GM12878 (cell line): ENCODE data around the gene HSD3B1. TPM values are rescaled to one million over a fixed set of nuclear protein-coding genes. Genes with fewer than 3 reads are reported as not detected.

Experiments
- ATAC-seq: fragments of 200-7000 bp; cut with Tn5 transposase; 3 replicates; pipeline ENCODE4 v1.9.1; 2020; ENCODE audit warnings: mild to moderate bottlenecking, moderate library complexity
- BruUV-seq: library from RNA; stranded (reverse); fragments of 400-500 nt; replicated peaks from 2 replicates; lab custom pipeline; 2021; lab: Mats Ljungman, UMichigan
- CTCF ChIA-PET: fragments of 300-600 bp; sonication (Branson Sonifier 250); formaldehyde crosslinking; extraction: SDS; loops from one replicate; lab custom pipeline; 2021; ENCODE audit warnings: inconsistent platforms; lab: Yijun Ruan, JAX
- POLR2A ChIA-PET: fragments of 350-600 bp; formaldehyde crosslinking; extraction: SDS; loops from one replicate; lab custom pipeline; 2021; ENCODE audit warnings: inconsistent platforms; lab: Charles Lee
- RAD21 ChIA-PET: fragments of 300-600 bp; sonication (Branson Sonifier 250); formaldehyde crosslinking; loops from one replicate; lab custom pipeline; 2023; ENCODE audit warnings: antibody characterized with exemption; ENCODE audit not compliant: unreplicated experiment; lab: Charles Lee
- SMC1A ChIA-PET: fragments of 300-600 bp; sonication (Branson Sonifier 250); formaldehyde crosslinking; loops from one replicate; lab custom pipeline; 2023; ENCODE audit not compliant: unreplicated experiment, uncharacterized antibody; lab: Charles Lee
- DNase-seq: peaks from one replicate; pipeline ENCODE4 v3.0.0-alpha.2; 2011; ENCODE audit warnings: low read depth, low spot score
- FAIRE-seq: peaks from 3 replicates; lab custom pipeline; 2011; peaks lifted over from hg19 to GRCh38; lab: Jason Lieb, UNC
- H2AFZ ChIP-seq: 2 replicates; pipeline ENCODE4 v1.6.0; 2011; ENCODE audit warnings: low read depth, low read length, control low read depth; ENCODE audit not compliant: control insufficient read depth
- H3K27ac ChIP-seq: 2 replicates; pipeline ENCODE4 v1.5.1; 2011; ENCODE audit warnings: control low read depth; ENCODE audit not compliant: control insufficient read depth, insufficient read depth
- H3K27me3 ChIP-seq, 2 experiments: replicated peaks in 1 of 2; 2 replicates each; pipeline versions ENCODE4 v1.6.0 to v1.6.1; 2011; ENCODE audit warnings: low read length in 1 of 2; ENCODE audit not compliant: control insufficient read depth in 2 of 2, insufficient read depth in 2 of 2
- H3K36me3 ChIP-seq, 2 experiments: 2 replicates each; pipeline ENCODE4 v1.5.1; 2011; ENCODE audit warnings: low read length in 1 of 2; ENCODE audit not compliant: control insufficient read depth in 2 of 2, insufficient read depth in 2 of 2
- H3K4me1 ChIP-seq: 2 replicates; pipeline ENCODE4 v1.6.1; 2011; ENCODE audit warnings: mild to moderate bottlenecking, low read length, moderate library complexity, mixed read lengths; ENCODE audit not compliant: control insufficient read depth, insufficient read depth
- H3K4me2 ChIP-seq: 2 replicates; pipeline ENCODE4 v1.6.0; 2011; ENCODE audit warnings: control low read depth; ENCODE audit not compliant: control insufficient read depth, insufficient read depth
- H3K4me3 ChIP-seq: fragments of 200-600 bp; sonication (generic); 2 replicates; pipeline ENCODE4 v1.5.1; 2016
- H3K79me2 ChIP-seq: 2 replicates; pipeline ENCODE4 v1.6.0; 2011; ENCODE audit warnings: low read length; ENCODE audit not compliant: control insufficient read depth, insufficient read depth
- H3K9ac ChIP-seq: 2 replicates; pipeline ENCODE4 v1.8.0; 2011; ENCODE audit warnings: low read length, control low read depth, mixed read lengths; ENCODE audit not compliant: control insufficient read depth, insufficient read depth
- H3K9me3 ChIP-seq: replicated peaks from 3 replicates; pipeline ENCODE4 v1.5.1; 2011; ENCODE audit warnings: mild to moderate bottlenecking, low read length; ENCODE audit not compliant: control insufficient read depth, insufficient read depth
- H4K20me1 ChIP-seq: 2 replicates; pipeline ENCODE4 v1.6.0; 2011; ENCODE audit not compliant: control insufficient read depth, insufficient read depth
- ETV6 ChIP-seq, 2 experiments: fragments of 450-650 bp in 1 of 2; IDR thresholded peaks in 1 of 2; conservative IDR thresholded peaks in 1 of 2; 2 replicates each; pipeline ENCODE4 v1.6.1; 2014; ENCODE audit warnings: antibody characterized with exemption in 1 of 2, borderline replicate concordance in 1 of 2, low read depth in 1 of 2, mild to moderate bottlenecking in 1 of 2, moderate library complexity in 1 of 2
- HDAC2 ChIP-seq: fragments of 200-600 bp; sonication (generic); IDR thresholded peaks from 2 replicates; pipeline ENCODE4 v1.6.1; 2017
- MEF2A ChIP-seq: IDR thresholded peaks from 2 replicates; pipeline ENCODE4 v1.6.1; 2011; ENCODE audit warnings: low read depth, mild to moderate bottlenecking, low read length, moderate library complexity; ENCODE audit not compliant: insufficient read depth
- MEF2B ChIP-seq: fragments of 450-650 bp; IDR thresholded peaks from 2 replicates; pipeline ENCODE4 v1.6.1; 2018; ENCODE audit warnings: mild to moderate bottlenecking, moderate library complexity; ENCODE audit not compliant: partially characterized antibody, poor library complexity, severe bottlenecking
- POLR2A ChIP-seq: IDR thresholded peaks from 2 replicates; pipeline ENCODE4 v1.6.1; 2011; ENCODE audit warnings: low read depth, mild to moderate bottlenecking, low read length
- SMAD1 ChIP-seq: fragments of 450-650 bp; IDR thresholded peaks from 2 replicates; pipeline ENCODE4 v1.6.1; 2018; ENCODE audit warnings: mild to moderate bottlenecking, low read depth; ENCODE audit not compliant: partially characterized antibody
- TCF3 ChIP-seq: IDR thresholded peaks from 2 replicates; pipeline ENCODE4 v1.6.1; 2012; ENCODE audit warnings: low read depth, mild to moderate bottlenecking, low read length, borderline replicate concordance; ENCODE audit not compliant: insufficient read depth
- ZBED1 ChIP-seq: IDR thresholded peaks from 2 replicates; pipeline ENCODE4 v1.6.1; 2016; ENCODE audit warnings: borderline replicate concordance
- ZNF622 ChIP-seq: fragments of 450-650 bp; IDR thresholded peaks from 2 replicates; pipeline ENCODE4 v1.6.1; 2017; ENCODE audit warnings: mild to moderate bottlenecking, inconsistent platforms
- WGBS: methylation state at CpG from one replicate; pipeline ENCODE4 v1.1.6; 2016; ENCODE audit warnings: low lambda C conversion rate; ENCODE audit not compliant: insufficient replicate concordance, insufficient coverage; ENCODE audit errors: missing lambda C conversion rate; 5-methylcytosine and 5-hydroxymethylcytosine counted together
- in situ Hi-C: fragments of 300-500 bp; cut with MboI; formaldehyde crosslinking; loops from 9 replicates; pipeline ENCODE4 v1.14.3; 2018; ENCODE audit warnings: mixed read lengths
- intact Hi-C: fragments of 100-400 bp; cut with micrococcal nuclease; formaldehyde crosslinking; loops from one replicate; pipeline ENCODE4 v1.14.2; 2022; ENCODE audit not compliant: unreplicated experiment
- polyA plus RNA-seq, 11 experiments: library from polyadenylated mRNA; depleted of rRNA in 4 of 11; unstranded in 6 of 11; stranded (reverse) in 5 of 11; fragments of >200 nt; fragmentation: Nextera tagmentation in 4 of 11; fragmentation: Illumina TruSeq in 1 of 11; extraction: Ambion mirVana in 4 of 11; extraction: Trizol in 1 of 11; gene quantifications; 1 replicate in 1 of 11; 2 replicates in 10 of 11; pipeline versions ENCODE4 v1.2.1 to v1.2.3, GENCODE V29; 2011 to 2016; ENCODE audit warnings: inconsistent platforms in 2 of 11, missing spikeins in 2 of 11, low read depth in 1 of 11
- total RNA-seq, 4 experiments: library from RNA; depleted of rRNA in 3 of 4; stranded (reverse); fragments of >200 nt in 3 of 4; fragmentation: Illumina TruSeq in 1 of 4; extraction: Trizol in 1 of 4; gene quantifications; 2 replicates each; pipeline versions ENCODE4 v1.2.1 to v1.2.3, GENCODE V29; 2013 to 2021
- TF ChIP-seq, protein P1 (sequence below): fragments of 450-650 bp; IDR thresholded peaks from 2 replicates; pipeline ENCODE4 v1.6.1; 2017; ENCODE audit warnings: mild to moderate bottlenecking
- TF ChIP-seq, protein P2 (sequence below): fragments of 450-650 bp; IDR thresholded peaks from 2 replicates; pipeline ENCODE4 v1.6.1; 2016; ENCODE audit warnings: mild to moderate bottlenecking
- TF ChIP-seq, protein P3 (sequence below): IDR thresholded peaks from 2 replicates; pipeline ENCODE4 v1.6.1; 2012; ENCODE audit warnings: low read depth, low read length, improper control_type of control experiment

HSD3B1 gene
- total and polyA plus RNA-seq, 10 of the 15 experiments (the other 5 are each of a cell fraction or from before 2014, with no cell fraction given): not detected

DNA sequence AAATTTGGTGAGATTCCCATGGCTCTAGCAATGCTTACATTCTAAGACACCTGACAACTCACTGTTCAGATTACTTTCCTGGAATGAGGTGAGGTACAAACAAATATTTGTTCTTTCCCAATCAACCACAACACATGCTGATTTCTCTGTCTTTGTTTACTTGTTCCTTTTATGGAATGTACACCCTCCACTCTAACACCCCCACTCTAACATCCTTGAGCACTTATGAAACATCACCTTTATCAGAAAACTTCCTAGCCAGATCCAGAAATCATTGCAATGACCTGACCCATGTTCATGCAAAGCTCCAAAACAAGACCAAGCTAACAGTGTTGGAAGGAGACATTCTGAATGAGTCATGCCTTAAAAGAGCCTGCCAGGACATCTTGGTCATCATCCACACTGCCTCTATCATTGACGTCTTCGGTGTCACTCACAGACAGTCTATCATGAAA is 35.5 kb downstream of the HSD3B1 start:
- ATAC-seq (no peak), DNase-seq (no peak), FAIRE-seq (no peak)
- peaks cover 0 to 4% of the 10 kb centered on the region in 2 experiments; a peak in 1 of 4 replicates for H3K27me3 ChIP-seq
- no peak overlapping the region for H3K27ac ChIP-seq
- intact Hi-C loops (loop anchor here (5.0 kb wide), 1 partner anchor 260 kb away; no protein-coding TSS in a partner anchor), in situ Hi-C loops (no loop called here)
- ChIA-PET CTCF (no interaction called here), POLR2A (no interaction called here), RAD21 (no interaction called here), SMC1A (no interaction called here)
- H4K20me1 ChIP-seq: no peaks in the 10 kb centered on the region
- H3K9me3 ChIP-seq: no peaks in the 10 kb centered on the region
- no peaks in the 10 kb centered on the region for H3K4me1 ChIP-seq
- H3K4me2 ChIP-seq: no peak overlapping the region
- no peak overlapping the region for H3K9ac ChIP-seq
- no TSS peak for BruUV-seq
- no peak overlapping the region for H2AFZ ChIP-seq
- H3K4me3 ChIP-seq: no peak overlapping the region
- H3K79me2 ChIP-seq: no peaks in the 10 kb centered on the region
- H3K36me3 ChIP-seq: no peaks in the 10 kb centered on the region
- no peak for TF ChIP-seq SMAD1
- TF ChIP-seq, protein P1, sequence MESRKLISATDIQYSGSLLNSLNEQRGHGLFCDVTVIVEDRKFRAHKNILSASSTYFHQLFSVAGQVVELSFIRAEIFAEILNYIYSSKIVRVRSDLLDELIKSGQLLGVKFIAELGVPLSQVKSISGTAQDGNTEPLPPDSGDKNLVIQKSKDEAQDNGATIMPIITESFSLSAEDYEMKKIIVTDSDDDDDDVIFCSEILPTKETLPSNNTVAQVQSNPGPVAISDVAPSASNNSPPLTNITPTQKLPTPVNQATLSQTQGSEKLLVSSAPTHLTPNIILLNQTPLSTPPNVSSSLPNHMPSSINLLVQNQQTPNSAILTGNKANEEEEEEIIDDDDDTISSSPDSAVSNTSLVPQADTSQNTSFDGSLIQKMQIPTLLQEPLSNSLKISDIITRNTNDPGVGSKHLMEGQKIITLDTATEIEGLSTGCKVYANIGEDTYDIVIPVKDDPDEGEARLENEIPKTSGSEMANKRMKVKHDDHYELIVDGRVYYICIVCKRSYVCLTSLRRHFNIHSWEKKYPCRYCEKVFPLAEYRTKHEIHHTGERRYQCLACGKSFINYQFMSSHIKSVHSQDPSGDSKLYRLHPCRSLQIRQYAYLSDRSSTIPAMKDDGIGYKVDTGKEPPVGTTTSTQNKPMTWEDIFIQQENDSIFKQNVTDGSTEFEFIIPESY: no peak
- no peak for TF ChIP-seq ZBED1
- TF ChIP-seq, protein P2, sequence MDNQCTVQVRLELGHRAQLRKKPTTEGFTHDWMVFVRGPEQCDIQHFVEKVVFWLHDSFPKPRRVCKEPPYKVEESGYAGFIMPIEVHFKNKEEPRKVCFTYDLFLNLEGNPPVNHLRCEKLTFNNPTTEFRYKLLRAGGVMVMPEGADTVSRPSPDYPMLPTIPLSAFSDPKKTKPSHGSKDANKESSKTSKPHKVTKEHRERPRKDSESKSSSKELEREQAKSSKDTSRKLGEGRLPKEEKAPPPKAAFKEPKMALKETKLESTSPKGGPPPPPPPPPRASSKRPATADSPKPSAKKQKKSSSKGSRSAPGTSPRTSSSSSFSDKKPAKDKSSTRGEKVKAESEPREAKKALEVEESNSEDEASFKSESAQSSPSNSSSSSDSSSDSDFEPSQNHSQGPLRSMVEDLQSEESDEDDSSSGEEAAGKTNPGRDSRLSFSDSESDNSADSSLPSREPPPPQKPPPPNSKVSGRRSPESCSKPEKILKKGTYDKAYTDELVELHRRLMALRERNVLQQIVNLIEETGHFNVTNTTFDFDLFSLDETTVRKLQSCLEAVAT: no peak
- no peak for TF ChIP-seq MEF2A
- no peak for TF ChIP-seq MEF2B
- TF ChIP-seq ETV6 (conservative IDR thresholded peaks at IDR 0.05 in 1 of 2, IDR thresholded peaks at IDR 0.05 in 1 of 2; ENCODE audit: borderline replicate concordance in 1 of 2, low read depth in 1 of 2): no peak
- TF ChIP-seq, protein P3, sequence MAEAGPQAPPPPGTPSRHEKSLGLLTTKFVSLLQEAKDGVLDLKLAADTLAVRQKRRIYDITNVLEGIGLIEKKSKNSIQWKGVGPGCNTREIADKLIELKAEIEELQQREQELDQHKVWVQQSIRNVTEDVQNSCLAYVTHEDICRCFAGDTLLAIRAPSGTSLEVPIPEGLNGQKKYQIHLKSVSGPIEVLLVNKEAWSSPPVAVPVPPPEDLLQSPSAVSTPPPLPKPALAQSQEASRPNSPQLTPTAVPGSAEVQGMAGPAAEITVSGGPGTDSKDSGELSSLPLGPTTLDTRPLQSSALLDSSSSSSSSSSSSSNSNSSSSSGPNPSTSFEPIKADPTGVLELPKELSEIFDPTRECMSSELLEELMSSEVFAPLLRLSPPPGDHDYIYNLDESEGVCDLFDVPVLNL: no peak
- TF ChIP-seq POLR2A: no peak
- TF ChIP-seq HDAC2: no peak
- TF ChIP-seq TCF3: no peak
- no peak for TF ChIP-seq ZNF622
- 60% methylated on average over 2 of the region's 2 CpGs for WGBS
